Smooth muscle cell (in vitro differentiated cells): Measurements from ENCODE around the gene CLTC. TPM values are rescaled to one million over a fixed set of nuclear protein-coding genes. Genes with fewer than 3 reads are reported as not detected.
A peak's percentile ranks its signal among the peaks of the same experiment; 100 is the strongest.

Experiments used
- DNase-seq: peaks from one replicate; lab custom pipeline; 2025; ENCODE audit not compliant: unreplicated experiment; lab: John Stamatoyannopoulos, UW
- H2AFZ ChIP-seq: fragments of 200-600 bp; sonication (generic); 2 replicates; pipeline ENCODE4 v1.6.0; 2016; ENCODE audit warnings: antibody characterized with exemption, low read depth, mild to moderate bottlenecking
- H3F3A ChIP-seq: fragments of 200-600 bp; sonication (generic); 2 replicates; pipeline ENCODE4 v1.6.0; 2017; ENCODE audit warnings: antibody characterized with exemption, low read depth
- H3K27ac ChIP-seq: fragments of 200-600 bp; sonication (generic); 2 replicates; pipeline ENCODE4 v1.5.1; 2016; ENCODE audit warnings: low read depth, mild to moderate bottlenecking
- H3K27me3 ChIP-seq: fragments of 200-600 bp; sonication (generic); 2 replicates; pipeline ENCODE4 v1.6.1; 2016; ENCODE audit warnings: low read depth, mild to moderate bottlenecking
- H3K36me3 ChIP-seq: fragments of 200-600 bp; sonication (generic); 2 replicates; pipeline ENCODE4 v1.5.1; 2016; ENCODE audit warnings: low read depth
- H3K4me1 ChIP-seq: fragments of 200-600 bp; sonication (generic); 2 replicates; pipeline ENCODE4 v1.5.1; 2016; ENCODE audit warnings: low read depth
- H3K4me2 ChIP-seq: fragments of 200-600 bp; sonication (generic); 2 replicates; pipeline ENCODE4 v1.6.0; 2016; ENCODE audit warnings: mild to moderate bottlenecking
- H3K4me3 ChIP-seq: fragments of 200-600 bp; sonication (generic); 2 replicates; pipeline ENCODE4 v1.5.1; 2016; ENCODE audit warnings: mild to moderate bottlenecking
- H3K79me2 ChIP-seq: fragments of 200-600 bp; sonication (generic); 2 replicates; pipeline ENCODE4 v1.6.0; 2016; ENCODE audit warnings: low read depth, mild to moderate bottlenecking
- H3K9ac ChIP-seq: fragments of 200-600 bp; sonication (generic); 2 replicates; pipeline ENCODE4 v1.6.0; 2016; ENCODE audit warnings: low read depth
- H3K9me3 ChIP-seq: fragments of 200-600 bp; sonication (generic); replicated peaks from 2 replicates; pipeline ENCODE4 v1.5.1; 2016; ENCODE audit warnings: low read depth
- H4K20me1 ChIP-seq: fragments of 200-600 bp; sonication (generic); 2 replicates; pipeline ENCODE4 v1.6.0; 2016; ENCODE audit warnings: low read depth
- CTCF ChIP-seq: fragments of 200-600 bp; sonication (generic); IDR thresholded peaks from 2 replicates; pipeline ENCODE4 v1.5.1; 2017; ENCODE audit warnings: borderline replicate concordance, mild to moderate bottlenecking, antibody characterized with exemption; ENCODE audit not compliant: insufficient read depth, poor library complexity, severe bottlenecking
- WGBS: methylation state at CpG from one replicate; pipeline ENCODE4 v1.1.7; 2016; ENCODE audit warnings: low lambda C conversion rate; 5-methylcytosine and 5-hydroxymethylcytosine counted together
- polyA plus RNA-seq: library from polyadenylated mRNA; unstranded; fragments of >200 nt; fragmentation: Nextera tagmentation; extraction: Ambion mirVana; gene quantifications from 2 replicates; pipeline ENCODE4 v1.2.1, GENCODE V29; 2016
- total RNA-seq: library from RNA; depleted of rRNA; stranded (reverse); fragments of >200 nt; gene quantifications from 2 replicates; pipeline ENCODE4 v1.2.3, GENCODE V29; 2014

CLTC gene
- total and polyA plus RNA-seq, 2 experiments from 2014 or later: 102 to 362 TPM

GRCh38 chr17:59676716-59677115 lies 57.0 kb downstream of the CLTC start:
- Histone ChIP-seq H3K9me3 (no peaks in the 10 kb centered on the region), H3K36me3 (peaks cover 48% of the 10 kb centered on the region), H3F3A (peaks cover 26% of the 10 kb centered on the region), H3K4me2 (no peak overlapping the region), H3K9ac (no peak overlapping the region), H3K79me2 (peaks cover 57% of the 10 kb centered on the region), H2AFZ (no peak overlapping the region), H3K4me1 (no peaks in the 10 kb centered on the region), H3K27me3 (no peaks in the 10 kb centered on the region), H3K27ac (peak overlapping the region; percentile 22), H4K20me1 (peaks cover 66% of the 10 kb centered on the region), H3K4me3 (no peak overlapping the region)
- no peak for DNase-seq
- WGBS: 96% methylated on average over 7 of the region's 7 CpGs
- no peak for TF ChIP-seq CTCF

- Histone ChIP-seq H3K4me2 (no peak overlapping the region), H3K9me3 (no peaks in the 10 kb centered on the region), H3K79me2 (peaks cover 52% of the 10 kb centered on the region), H3K27me3 (no peaks in the 10 kb centered on the region), H3K4me3 (no peak overlapping the region), H3F3A (peaks cover 30% of the 10 kb centered on the region), H3K27ac (peak overlapping the region; percentile 28), H3K4me1 (no peaks in the 10 kb centered on the region), H3K36me3 (peaks cover 57% of the 10 kb centered on the region), H4K20me1 (peaks cover 63% of the 10 kb centered on the region), H3K9ac (no peak overlapping the region), H2AFZ (no peak overlapping the region)
- 70% methylated on average over 2 of the region's 2 CpGs for WGBS
- no peak for DNase-seq
- no peak for TF ChIP-seq CTCF
These were observed 59.2 kb downstream of the CLTC start for GRCh38 chr17:59678918-59679317.

GRCh38 chr17:59680314-59680713 lies 60.6 kb downstream of the CLTC start:
- peaks cover 51% of the 10 kb centered on the region for H3K79me2 ChIP-seq
- peak overlapping the region; percentile 27 for H3K27ac ChIP-seq
- TF ChIP-seq CTCF: no peak
- H3F3A ChIP-seq: peaks cover 30% of the 10 kb centered on the region
- no peak overlapping the region for H3K4me3 ChIP-seq
- no peaks in the 10 kb centered on the region for H3K9me3 ChIP-seq
- H3K9ac ChIP-seq: no peak overlapping the region
- peaks cover 56% of the 10 kb centered on the region for H3K36me3 ChIP-seq
- H3K4me2 ChIP-seq: no peak overlapping the region
- 90% methylated on average over 4 of the region's 4 CpGs for WGBS
- H3K27me3 ChIP-seq: no peaks in the 10 kb centered on the region
- H2AFZ ChIP-seq: no peak overlapping the region
- H3K4me1 ChIP-seq: no peaks in the 10 kb centered on the region
- no peak for DNase-seq
- peaks cover 65% of the 10 kb centered on the region for H4K20me1 ChIP-seq

- Histone ChIP-seq H2AFZ (no peak overlapping the region), H3K27ac (peak overlapping the region; percentile 34), H3K27me3 (no peaks in the 10 kb centered on the region), H3K4me2 (no peak overlapping the region), H3F3A (peaks cover 32% of the 10 kb centered on the region), H3K9ac (no peak overlapping the region), H3K4me3 (no peak overlapping the region), H3K36me3 (peaks cover 66% of the 10 kb centered on the region), H3K4me1 (no peaks in the 10 kb centered on the region), H3K79me2 (peaks cover 53% of the 10 kb centered on the region), H4K20me1 (peaks cover 73% of the 10 kb centered on the region), H3K9me3 (no peaks in the 10 kb centered on the region)
- no peak for TF ChIP-seq CTCF
- DNase-seq: no peak
These were observed 63.6 kb downstream of the CLTC start for GRCh38 chr17:59683283-59683682.
